GM19351 (cell line): ENCODE data around the gene ADAMTSL3.
"Not testable (repeated sequence)": the region's sequence is repeated elsewhere in the genome, so short reads cannot be mapped to it uniquely, and the experiment has no call there.

ENCODE experiments used
- ATAC-seq: cut with Tn5 transposase; IDR thresholded peaks from one replicate; pipeline ENCODE4 v1.9.1; 2021; ENCODE audit warnings: mild to moderate bottlenecking, moderate library complexity; ENCODE audit not compliant: unreplicated experiment

The ADAMTSL3 gene

GRCh38 chr15:84006421-84006820 lies 352.5 kb downstream of the ADAMTSL3 start:
- no peak for ATAC-seq

- no peak for ATAC-seq
Observed at GRCh38 chr15:84009616-84010015, 355.7 kb downstream of the ADAMTSL3 start.

- no peak for ATAC-seq
Observed at GRCh38 chr15:84010246-84010645, 356.3 kb downstream of the ADAMTSL3 start.

- no peak for ATAC-seq
Observed at GRCh38 chr15:84016371-84016770, 362.4 kb downstream of the ADAMTSL3 start.

GRCh38 chr15:84022516-84022915 lies 368.6 kb downstream of the ADAMTSL3 start:
- ATAC-seq: no peak

- ATAC-seq: no peak
Observed at GRCh38 chr15:84023636-84024035, 369.7 kb downstream of the ADAMTSL3 start.

- ATAC-seq: no peak
Observed at GRCh38 chr15:84033793-84034553, 380.1 kb downstream of the ADAMTSL3 start.

GRCh38 chr15:84034578-84035398 lies 380.9 kb downstream of the ADAMTSL3 start:
- ATAC-seq: no peak

GRCh38 chr15:84035399-84035766 lies 381.5 kb downstream of the ADAMTSL3 start:
- ATAC-seq: peak; percentile 71

GRCh38 chr15:84037301-84037700 lies 383.4 kb downstream of the ADAMTSL3 start:
- no peak for ATAC-seq

GRCh38 chr15:84042434-84043056 lies 388.6 kb downstream of the ADAMTSL3 start:
- not testable (repeated sequence) for ATAC-seq

- no peak for ATAC-seq
Observed at GRCh38 chr15:84046064-84046637, 392.2 kb downstream of the ADAMTSL3 start.

- peak; percentile 64 for ATAC-seq
Observed at GRCh38 chr15:84049480-84049879, 395.6 kb downstream of the ADAMTSL3 start.

GRCh38 chr15:84050076-84050475 lies 396.2 kb downstream of the ADAMTSL3 start:
- ATAC-seq: no peak

- not testable (repeated sequence) for ATAC-seq
Observed at GRCh38 chr15:84051146-84051545, 397.2 kb downstream of the ADAMTSL3 start.

GRCh38 chr15:84054544-84054943 lies 400.6 kb downstream of the ADAMTSL3 start:
- ATAC-seq: not testable (repeated sequence)

GRCh38 chr15:84057714-84058331 lies 403.9 kb downstream of the ADAMTSL3 start:
- no peak for ATAC-seq

- not testable (repeated sequence) for ATAC-seq
Observed at GRCh38 chr15:84063674-84064073, 409.8 kb downstream of the ADAMTSL3 start.

- not testable (repeated sequence) for ATAC-seq
Observed at GRCh38 chr15:84068674-84069073, 414.8 kb downstream of the ADAMTSL3 start.

GRCh38 chr15:84078038-84078437 lies 424.1 kb downstream of the ADAMTSL3 start:
- ATAC-seq: not testable (repeated sequence)
